Sigmoid colon (tissue), 4 donors: ENCODE data around the gene MECP2.

Experiments used
- CTCF ChIP-seq, 4 experiments: fragments of 450-650 bp in 3 of 4; fragments of 200-600 bp in 1 of 4; IDR thresholded peaks; one replicate each; pipeline ENCODE4 v1.5.1; 2016 to 2019; ENCODE audit warnings: antibody characterized with exemption in 4 of 4, mild to moderate bottlenecking in 3 of 4, moderate library complexity in 2 of 4
- POLR2AphosphoS5 ChIP-seq, 4 donors: sonication (generic); formaldehyde crosslinking; IDR thresholded peaks; one replicate each; pipeline ENCODE4 v1.6.1; 2017; ENCODE audit warnings: antibody characterized with exemption in 4 of 4

DNA sequence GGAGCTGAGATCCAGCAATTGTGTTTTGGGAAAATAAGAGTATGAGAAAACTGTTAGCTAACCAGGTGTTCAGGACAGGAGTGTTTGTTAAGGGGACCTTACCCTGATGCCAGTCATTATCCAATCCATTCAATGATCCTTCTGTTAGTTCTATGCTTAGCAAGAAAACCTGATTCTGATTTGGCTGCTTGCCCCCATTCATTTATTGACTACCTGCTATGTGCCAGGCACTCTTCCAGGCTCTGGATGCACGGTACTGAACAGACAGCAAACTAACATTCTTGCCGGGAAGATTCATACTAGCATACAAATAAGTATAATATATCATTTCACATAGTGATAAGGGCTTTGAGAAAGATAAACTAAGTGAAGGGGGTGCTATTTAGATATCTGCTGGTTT, 1.0 kb upstream of the MECP2 start:
- TF ChIP-seq POLR2AphosphoS5 (IDR thresholded peaks at IDR 0.05) (no peak), CTCF (IDR thresholded peaks at IDR 0.05) (no peak)
